T1000 (cell line): ENCODE results near the gene TRRAP.

Experiments
- DNase-seq: peaks from one replicate; lab custom pipeline; 2025; ENCODE audit warnings: mixed read lengths; lab: John Stamatoyannopoulos, UW

Gene TRRAP

DNA sequence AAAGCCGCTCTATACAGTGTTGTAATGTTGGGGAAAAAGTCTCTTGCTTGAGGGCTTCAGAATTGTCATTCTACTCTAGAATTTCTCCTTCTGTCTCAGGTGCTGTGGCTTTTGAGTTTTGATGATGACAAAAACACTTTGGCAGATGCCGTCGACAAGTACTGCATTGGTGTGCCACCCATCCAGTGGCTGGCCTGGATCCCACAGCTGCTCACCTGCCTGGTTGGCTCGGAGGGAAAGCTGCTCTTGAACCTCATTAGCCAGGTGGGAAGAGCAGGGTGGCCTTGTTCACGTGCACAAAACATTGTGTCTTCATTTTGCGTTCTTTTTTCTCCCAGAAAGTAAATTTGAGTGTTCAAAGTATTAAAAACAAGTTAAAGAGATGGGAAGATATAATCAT, 112.0 kb downstream of the TRRAP start:
- DNase-seq: no peak

DNA sequence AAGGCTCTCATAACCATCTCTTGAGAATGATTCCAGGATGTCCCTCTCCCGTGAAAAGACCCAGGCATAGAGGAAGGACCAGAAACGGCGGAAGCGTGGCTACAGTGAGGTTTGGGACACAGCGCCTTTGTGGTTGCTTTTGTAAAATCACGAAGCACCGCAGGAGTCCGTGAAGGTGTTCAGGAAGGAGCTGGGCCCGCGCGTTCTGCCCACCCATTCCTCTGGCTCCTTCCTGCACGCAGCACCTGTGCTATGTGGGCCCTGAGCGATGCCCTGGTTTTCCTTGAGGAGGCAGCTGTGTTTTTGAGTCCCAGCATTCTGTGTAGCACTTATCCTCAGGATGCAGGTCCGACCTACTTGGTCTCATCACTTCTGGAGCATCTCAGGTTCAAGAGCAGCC, 112.8 kb downstream of the TRRAP start:
- no peak for DNase-seq

DNA sequence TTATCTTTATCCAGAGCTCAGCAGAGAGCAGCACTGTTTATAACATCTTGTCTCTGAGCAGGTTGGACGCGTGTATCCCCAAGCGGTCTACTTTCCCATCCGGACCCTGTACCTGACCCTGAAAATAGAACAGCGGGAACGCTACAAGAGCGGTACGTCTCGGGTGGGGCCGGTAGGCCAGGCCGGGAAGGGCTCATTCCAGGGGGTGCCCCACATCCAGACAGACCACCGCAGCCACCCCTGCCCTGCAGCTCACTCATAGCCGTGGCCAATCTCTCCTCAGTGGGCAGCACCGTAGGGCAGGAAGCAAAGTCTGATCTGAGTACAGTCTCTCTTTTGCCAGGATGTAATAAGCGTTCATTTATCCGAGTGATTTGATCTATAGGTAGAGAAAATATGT, 113.7 kb downstream of the TRRAP start:
- DNase-seq: no peak

DNA sequence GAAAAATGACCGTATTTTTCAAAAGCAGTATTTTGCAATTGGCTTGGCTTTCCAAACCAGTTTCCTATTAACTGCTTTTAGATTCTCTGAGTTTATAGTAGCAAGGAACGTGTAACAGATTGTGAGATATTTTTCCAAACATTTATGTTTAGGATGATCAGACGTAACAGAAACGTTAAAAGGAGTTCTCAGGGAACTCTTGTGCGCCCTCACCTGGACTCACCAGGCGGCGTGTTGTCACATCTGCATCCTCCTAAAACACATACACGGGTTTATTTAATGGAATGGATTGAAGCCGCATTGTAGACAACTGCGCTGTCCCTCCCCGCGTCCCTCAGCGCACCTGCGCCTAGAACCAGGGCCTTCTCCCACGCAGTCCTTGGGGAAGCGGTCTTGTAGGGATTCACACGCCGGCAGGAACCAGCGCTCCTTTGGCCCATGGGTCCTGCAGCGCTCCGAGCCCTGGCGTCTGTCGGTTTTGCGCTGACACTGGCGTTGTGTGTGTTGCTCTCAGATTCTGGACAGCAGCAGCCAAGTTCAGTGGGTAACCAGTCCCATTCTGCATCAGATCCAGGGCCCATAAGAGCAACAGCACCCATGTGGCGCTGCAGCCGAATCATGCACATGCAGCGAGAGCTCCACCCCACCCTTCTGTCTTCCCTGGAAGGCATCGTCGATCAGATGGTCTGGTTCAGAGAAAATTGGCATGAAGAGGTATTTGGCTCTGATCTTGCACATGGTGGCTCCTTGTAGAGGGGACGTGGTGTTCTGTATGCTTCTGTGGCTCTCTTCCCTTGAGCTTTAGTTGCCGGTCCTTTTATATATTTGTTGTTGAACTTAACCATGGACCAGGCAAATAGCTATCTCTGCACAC, 114.9 kb downstream of the TRRAP start:
- DNase-seq: no peak

DNA sequence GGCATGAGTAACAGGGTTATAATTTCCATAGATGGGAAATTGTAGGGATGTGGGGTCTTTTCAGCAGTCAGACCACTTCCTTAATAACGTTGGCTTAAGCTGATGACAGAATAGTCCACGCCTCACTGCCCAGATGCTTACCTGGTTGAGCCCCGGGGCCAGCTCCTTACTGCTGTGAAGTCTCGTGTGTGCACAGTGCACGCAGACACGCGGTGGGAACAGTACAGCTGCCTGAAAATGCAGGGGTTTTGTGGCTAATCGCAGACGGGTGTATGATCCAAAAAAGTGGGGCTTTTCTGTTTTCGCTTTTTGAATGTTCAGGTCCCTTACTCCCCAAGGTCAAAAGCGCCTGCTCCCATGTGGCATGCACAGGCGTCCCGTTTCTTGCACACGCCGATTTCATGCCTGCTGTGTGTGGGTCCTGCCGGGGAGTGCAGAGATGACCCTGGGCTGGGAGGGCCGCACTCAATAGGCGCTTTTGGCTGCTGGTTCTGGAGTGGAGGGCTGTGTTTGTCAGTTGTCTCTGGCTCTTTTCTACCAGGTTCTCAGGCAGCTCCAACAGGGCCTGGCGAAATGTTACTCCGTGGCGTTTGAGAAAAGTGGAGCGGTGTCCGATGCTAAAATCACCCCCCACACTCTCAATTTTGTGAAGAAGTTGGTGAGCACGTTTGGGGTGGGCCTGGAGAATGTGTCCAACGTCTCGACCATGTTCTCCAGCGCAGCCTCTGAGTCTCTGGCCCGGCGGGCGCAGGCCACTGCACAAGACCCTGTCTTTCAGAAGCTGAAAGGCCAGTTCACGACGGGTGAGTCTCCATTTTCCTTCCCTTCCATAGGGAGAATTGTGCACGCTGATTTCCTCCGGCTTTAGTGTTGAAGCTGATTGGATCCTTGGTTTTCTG, 116.0 kb downstream of the TRRAP start:
- DNase-seq: no peak

DNA sequence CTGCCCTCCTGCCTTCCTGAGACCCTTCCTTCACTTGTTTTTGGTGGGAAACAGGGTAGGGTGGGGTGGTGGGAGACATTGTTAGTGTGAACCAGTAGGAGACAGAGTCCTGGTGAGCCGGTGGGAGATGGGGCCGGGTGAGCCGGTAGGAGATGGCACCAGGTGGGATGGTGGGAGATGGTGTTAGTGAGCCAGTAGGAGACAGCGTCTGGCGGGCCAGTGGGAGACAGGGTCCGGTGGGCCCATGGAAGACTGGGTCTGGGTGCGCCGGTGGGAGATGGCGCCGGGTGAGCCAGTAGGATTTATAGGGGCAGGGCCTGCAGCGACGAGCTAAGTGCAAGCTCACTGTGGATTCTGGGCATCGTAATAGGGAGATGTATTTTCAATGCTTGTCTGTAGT, 116.8 kb downstream of the TRRAP start:
- DNase-seq: no peak

DNA sequence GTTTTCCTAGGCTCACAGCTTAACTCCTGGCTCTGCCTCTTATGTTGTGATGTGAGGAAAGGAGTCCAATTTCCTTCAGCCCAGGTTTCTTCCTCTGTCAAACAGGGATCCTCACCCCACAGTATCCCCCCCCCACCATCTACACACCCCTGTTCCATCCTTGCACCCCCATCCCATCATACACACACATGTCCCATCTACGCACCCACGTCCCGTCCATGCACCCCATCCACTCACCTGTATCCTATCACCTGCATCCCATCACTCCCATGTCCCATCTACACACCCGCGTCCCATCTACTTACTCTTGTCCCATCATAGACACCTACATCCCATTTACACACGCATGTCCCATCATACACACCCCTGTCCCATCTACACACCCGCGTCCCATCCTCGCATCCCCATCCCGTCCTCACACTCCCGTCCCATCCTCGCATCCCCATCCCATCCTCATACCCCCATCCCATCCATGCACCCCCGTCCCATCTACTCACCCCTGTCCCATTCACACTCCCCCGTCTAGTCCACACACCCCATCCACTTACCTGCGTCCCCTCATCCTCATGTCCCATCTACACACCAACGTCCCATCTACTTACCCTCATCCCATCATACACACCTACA, 117.3 kb downstream of the TRRAP start:
- DNase-seq: no peak

DNA sequence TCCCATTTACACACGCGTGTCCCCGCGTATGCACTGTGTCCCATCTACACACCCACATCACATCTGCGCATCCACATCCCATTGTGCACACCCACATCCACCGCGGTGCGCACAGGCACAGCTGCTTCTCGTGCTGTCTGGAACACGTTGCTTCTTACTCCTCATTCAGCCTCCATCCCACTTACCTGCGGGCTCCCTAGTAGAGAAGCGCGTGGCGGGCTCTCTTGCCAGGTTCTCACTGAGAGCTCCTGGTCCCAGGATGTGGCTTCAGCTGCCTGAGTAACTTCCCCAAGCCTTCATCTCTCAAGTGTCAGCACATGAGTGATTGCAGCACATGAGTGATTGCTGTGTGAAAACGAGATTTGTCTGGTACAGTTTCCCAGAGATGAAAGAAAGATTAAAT, 117.8 kb downstream of the TRRAP start:
- DNase-seq: no peak

DNA sequence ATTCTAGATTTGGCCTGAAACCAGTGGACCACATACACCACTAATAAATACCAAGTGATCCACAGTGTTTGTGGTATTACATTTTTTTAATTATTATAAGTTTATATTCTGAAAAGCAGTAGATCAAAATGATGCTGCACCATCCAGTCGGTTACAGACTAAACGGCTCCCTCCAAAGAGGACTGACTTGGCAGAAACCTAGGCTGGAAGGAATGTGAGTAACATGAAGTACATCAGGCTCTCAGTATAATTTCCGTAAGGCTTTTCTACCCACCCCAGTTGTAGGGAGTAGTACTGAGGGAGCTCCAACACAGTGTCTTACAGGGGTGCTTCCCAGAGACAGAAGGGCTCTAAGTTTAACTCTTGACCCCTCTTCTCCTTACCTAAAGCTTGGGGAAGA, 119.5 kb downstream of the TRRAP start:
- DNase-seq: no peak

DNA sequence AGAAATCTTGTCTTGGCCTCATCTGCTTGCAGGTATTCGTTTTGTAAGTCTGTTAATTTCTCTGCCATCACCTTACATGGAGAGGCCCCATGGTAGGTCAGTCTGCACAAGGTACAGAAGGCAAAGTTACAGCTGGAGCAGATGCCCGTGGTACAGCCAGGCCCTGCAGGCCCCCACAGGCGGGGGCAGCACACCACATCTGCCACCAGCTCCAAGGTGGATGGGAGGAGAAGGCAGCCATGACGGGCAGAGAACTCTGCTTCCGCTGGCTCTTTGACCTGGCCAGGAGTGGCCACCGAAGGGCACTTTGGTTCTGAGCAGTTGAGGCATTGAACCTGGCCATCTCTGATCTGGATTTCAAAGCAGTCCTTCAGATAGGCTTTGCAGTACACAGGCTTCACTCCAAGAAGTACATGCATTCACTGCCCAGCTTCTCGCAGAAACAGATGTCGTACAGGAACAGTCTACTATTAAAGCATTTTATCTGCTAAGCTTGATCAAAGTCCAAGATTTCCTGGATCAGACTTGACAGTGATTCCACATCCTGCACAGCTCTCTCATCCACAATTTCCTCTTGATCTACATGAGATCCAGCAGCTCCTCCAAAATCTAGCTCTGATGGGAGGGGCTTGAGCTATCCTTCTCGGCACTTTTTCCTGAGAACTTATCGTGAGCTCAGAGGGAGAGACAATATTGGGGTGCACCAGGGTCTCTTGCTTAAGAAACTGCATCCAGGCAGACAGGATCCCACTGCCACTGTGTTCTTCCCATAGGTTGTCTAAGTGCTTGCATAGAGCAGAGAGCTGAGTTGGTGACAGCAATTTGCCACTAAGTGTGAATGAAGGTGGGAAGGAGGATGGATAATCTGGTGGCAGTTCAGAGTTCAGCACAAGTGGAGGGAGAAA, 120.7 kb downstream of the TRRAP start:
- DNase-seq: no peak

DNA sequence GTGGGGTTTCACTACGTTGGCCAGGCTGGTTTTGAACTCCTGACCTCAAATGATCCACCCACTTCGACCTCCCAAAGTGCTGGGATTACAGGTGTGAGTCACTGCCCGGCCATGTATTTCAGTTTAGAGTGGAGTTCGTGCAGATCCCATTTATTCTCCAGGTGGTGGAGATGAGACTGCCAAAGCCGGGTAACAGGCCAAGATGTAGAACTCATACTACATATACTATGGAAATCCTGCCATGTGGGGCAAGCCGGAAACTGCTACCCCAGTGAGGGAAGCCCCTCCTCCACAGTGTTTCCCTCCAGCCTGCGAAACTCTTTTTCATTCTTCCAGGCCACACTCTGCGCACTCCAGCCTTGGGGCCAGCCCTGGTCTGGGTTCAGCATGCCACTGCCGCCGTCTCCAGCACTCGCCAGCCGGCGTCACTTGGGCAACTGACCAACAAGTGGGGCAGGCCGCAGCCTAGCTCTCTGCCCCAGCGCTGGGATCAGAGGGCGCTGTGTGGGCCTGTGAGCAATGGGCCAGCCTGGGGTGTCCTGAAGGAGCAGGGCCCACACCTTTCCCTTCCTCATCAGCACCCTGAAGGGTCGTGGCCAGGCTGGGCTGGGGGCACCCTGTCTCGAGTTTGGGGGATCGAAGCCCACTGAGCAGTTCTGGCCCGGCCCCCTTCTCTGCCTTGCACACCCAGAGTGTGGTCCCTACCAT, 122.0 kb downstream of the TRRAP start:
- DNase-seq: no peak

DNA sequence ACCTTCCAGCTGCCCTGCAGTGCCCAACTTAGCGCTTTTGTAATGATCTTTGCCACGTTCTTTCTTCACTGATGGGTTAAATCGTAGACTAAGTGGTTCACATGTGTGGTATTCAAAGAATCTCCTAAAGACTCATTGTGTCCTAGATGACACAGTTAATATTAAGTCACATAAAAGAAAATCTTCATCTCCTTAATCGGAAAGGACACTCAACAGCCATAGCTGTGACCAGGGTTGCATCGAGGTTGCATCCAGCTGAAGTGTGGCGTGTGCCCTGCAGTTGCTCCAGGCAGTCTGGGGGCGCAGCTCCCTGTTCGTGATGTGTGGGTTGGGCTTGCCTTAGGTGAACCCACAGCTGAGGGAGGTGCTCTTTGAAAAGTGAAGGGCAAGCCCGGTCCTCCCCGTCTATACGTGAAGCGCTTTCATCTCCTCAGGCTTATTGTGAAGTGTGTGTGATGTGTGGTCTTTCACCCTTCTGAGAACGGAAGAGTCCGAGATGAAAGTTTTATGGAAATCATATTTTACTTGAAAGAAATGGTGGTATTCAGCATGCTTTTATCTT, 122.7 kb downstream of the TRRAP start:
- DNase-seq: no peak

DNA sequence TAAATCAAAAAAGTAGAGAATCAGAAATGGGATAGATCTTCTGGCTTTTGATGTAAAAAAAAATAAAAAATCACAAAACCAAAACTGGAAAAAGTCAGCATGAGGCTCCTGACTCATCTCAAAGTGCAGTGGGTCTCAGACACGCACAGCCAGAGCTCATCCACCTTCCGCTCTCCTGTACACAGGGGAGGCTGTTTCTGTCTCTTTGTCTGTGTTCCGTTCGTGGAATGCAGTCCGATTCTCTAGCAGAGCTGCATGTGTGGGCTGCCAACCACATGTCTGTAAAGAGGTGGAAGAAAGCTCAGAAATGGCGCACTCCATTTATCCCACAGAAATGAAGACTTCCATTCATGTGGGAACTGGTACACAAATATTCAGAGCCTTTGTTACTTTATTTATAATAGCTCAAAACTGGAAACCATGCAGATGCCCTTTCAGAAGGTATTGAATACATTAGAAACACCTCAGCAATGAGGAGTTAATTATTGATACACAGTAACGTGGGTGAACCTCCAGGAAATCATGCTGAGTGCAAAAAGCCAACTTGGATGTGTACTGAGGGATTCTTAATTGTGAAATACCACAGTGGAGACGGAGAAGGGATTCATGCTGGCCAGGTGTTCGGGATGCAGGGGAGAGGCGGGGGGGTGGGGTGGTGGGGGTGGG, 123.3 kb downstream of the TRRAP start:
- DNase-seq: no peak

DNA sequence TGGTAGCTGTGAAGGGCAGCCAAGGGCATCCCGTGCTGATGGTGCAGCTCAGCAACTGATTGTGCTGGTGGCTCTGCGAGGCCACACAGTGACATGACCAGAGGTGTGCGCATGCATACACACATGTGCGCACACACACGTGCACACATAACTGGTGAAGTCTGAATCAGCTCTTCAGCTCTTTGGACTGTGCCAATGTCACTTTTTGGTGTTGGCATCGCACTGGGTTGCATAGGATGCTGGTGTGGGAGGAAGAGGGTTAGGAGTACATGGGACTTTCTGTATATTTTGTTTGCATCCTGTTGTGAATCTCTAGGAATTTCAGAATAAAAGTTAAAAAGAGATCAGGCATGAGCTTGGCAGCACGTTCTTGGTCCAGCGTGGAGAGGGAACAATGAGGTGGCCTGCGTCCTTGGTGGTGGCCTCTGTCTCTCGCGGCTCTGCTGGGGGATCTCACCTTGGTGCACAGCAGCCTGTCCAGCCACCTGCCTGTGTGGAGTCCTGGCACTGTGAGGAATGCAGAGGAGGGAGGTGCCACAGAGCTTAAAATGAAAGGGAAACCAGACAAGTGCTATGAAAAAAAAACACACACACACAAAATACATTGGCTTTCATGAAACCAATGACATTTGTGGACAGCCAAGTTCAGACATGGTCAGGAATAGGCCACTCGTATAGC, 124.0 kb downstream of the TRRAP start:
- no peak for DNase-seq

DNA sequence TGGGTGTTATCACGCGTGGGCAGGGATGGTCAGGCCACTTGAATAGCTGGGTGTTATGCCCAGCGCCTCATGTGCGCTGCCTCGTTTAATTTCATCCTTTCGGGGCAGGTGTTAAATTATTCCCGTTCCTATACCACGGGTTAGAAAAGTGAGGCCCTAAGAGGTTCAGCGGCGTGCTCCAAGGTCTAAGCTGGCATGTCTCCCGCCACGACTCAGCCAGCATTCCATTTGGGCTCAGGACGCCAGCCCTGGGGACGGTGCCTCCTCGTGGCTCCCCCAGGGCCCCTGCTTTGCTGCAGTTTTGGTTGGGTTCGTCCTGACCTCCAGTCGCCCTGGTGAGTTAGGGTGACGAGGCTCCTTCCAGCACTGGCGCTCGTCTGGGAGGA, 124.5 kb downstream of the TRRAP start:
- DNase-seq: no peak

DNA sequence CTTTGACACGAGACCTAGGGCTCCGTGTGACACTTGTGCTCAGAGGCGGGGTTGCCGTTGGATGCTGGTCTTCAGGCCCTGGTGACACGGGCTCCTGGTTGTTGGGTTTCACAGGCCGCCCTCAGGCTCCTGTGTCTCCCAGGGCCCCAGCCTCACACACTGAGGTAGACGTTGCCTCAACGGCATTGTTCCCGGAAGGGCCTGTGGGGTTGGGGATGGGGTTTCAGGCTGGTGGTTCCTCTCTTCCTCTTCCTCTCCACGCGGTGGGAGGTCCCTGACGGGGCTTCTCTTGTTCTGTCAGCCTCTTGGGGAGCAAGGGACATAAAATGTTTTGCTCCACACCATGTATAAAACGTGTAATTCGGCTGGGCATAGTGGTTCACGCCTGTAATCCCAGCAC, 125.1 kb downstream of the TRRAP start:
- no peak for DNase-seq

DNA sequence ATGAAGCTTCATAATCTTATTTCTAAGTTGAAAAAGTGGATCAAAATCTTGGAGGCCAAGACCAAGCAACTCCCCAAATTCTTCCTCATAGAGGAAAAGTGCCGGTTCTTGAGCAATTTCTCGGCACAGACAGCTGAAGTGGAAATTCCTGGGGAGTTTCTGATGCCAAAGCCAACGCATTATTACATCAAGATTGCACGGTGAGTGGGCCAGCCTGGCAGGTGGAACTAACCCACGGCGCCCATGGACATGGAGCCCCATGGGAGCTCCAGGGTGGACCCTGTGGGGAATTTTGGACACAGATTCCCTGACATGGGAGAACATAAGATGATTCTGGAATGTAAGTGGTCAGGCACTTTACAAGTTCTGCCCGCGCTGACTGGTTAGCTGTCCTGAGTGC, 125.9 kb downstream of the TRRAP start:
- no peak for DNase-seq

DNA sequence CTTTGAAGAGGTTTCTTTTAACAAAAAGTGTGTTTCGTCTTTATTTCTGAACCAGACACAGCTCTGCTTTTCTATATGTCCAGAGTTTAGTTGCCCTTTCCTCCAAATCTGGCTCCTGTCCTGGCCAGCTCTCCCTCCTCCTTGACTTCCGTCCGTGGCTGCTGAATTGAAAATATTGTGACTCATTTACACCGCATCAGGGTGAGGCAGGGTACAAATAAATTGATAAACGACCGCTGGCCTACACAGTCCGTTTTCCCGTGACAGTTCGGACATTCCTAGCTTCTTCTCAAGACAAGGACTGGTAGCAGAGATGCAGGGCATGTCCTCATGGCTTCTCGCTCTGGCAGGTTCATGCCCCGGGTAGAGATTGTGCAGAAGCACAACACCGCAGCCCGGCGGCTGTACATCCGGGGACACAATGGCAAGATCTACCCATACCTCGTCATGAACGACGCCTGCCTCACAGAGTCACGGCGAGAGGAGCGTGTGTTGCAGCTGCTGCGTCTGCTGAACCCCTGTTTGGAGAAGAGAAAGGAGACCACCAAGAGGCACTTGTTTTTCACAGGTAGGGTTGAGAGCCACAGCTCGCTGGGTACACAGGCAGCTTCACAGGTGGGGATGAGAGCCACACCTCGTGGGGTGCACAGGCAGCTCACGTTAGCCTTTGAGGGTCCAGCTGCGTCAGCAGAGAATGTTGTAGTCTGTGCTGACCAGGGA, 126.6 kb downstream of the TRRAP start:
- DNase-seq: no peak

DNA sequence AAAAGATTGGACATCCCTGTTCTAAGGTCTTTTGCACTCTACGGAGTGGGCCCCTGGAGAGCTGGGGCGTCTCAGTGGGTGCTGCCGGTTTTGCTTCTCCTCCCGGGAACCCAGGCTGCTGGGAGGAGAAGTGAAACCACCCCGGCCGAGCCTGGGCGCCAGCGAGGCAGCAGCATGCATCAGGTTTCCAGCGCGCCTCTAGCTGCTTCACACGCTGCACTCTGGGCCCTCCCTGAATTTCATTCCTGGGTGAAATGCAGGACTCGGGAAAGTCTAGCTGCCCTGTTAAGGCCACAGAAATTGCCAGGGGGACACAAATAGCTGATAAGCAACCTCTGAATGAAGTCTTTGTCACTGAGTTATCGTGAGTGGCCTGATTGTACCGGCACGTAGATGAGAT, 127.4 kb downstream of the TRRAP start:
- no peak for DNase-seq
